HepG2 (cell line): ENCODE results near the gene NR1H3.

Experiments
- AGO1 ChIP-seq: fragments of 200-400 bp; formaldehyde crosslinking; IDR thresholded peaks from 2 replicates; pipeline ENCODE4 v1.6.1; 2017; ENCODE audit warnings: mild to moderate bottlenecking, low read depth, low read length, moderate library complexity; ENCODE audit not compliant: poor library complexity, severe bottlenecking
- ATF1 ChIP-seq: IDR thresholded peaks from 2 replicates; pipeline ENCODE4 v1.6.1; 2016; ENCODE audit warnings: mild to moderate bottlenecking, control low read depth
- FOXA3 ChIP-seq: IDR thresholded peaks from 2 replicates; pipeline ENCODE4 v1.6.1; 2016; ENCODE audit warnings: missing genetic modification reagents, missing compliant biosample characterization
- GABPA ChIP-seq, 2 experiments: IDR thresholded peaks; 2 replicates each; pipeline ENCODE4 v1.6.1; 2011 to 2016; ENCODE audit warnings: low read depth in 2 of 2, low read length in 1 of 2, missing biosample characterization in 1 of 2, missing genetic modification characterization in 1 of 2
- NCOA1 ChIP-seq: sonication (generic); formaldehyde crosslinking; IDR thresholded peaks from 2 replicates; pipeline ENCODE4 v1.9.0; 2021; ENCODE audit warnings: missing genetic modification reagents
- NFYB ChIP-seq: sonication (generic); formaldehyde crosslinking; IDR thresholded peaks from 2 replicates; pipeline ENCODE4 v1.4.0; 2020; ENCODE audit warnings: missing genetic modification reagents
- PHF20 ChIP-seq: sonication (generic); formaldehyde crosslinking; IDR thresholded peaks from 2 replicates; pipeline ENCODE4 v1.5.0; 2020; ENCODE audit warnings: mild to moderate bottlenecking, missing genetic modification reagents
- POLR2A ChIP-seq, 2 experiments: IDR thresholded peaks; 2 replicates each; pipeline ENCODE4 v1.6.1; 2011; ENCODE audit warnings: low read depth in 2 of 2, low read length in 2 of 2, mild to moderate bottlenecking in 1 of 2, moderate library complexity in 1 of 2; ENCODE audit not compliant: insufficient read depth in 1 of 2
- RFX1 ChIP-seq: fragments of 450-650 bp; IDR thresholded peaks from 2 replicates; pipeline ENCODE4 v1.6.1; 2017
- TAF1 ChIP-seq: sonication (generic); formaldehyde crosslinking; IDR thresholded peaks from 2 replicates; pipeline ENCODE4 v1.4.0; 2020; ENCODE audit warnings: missing genetic modification reagents
- ZNF331 ChIP-seq: sonication (generic); formaldehyde crosslinking; IDR thresholded peaks from 2 replicates; pipeline ENCODE4 v1.4.0; 2020; ENCODE audit warnings: missing genetic modification reagents

GRCh38 chr11:47233051-47233450 is 24.7 kb upstream of the NR1H3 start:
- TF ChIP-seq ATF1 (CRISPR knock-in tag): no peak
- no peak for TF ChIP-seq AGO1
- TF ChIP-seq GABPA (IDR thresholded peaks at IDR 0.05; ENCODE audit: low read depth, low read length): no peak
- TF ChIP-seq GABPA (CRISPR knock-in tag; IDR thresholded peaks at IDR 0.05; ENCODE audit: low read depth): no peak
- no peak for TF ChIP-seq RFX1
- no peak for TF ChIP-seq TAF1 (CRISPR knock-in tag)
- no peak for TF ChIP-seq FOXA3 (CRISPR knock-in tag)
- TF ChIP-seq PHF20 (CRISPR knock-in tag): no peak
- no peak for TF ChIP-seq NCOA1 (CRISPR knock-in tag)
- no peak for TF ChIP-seq NFYB (CRISPR knock-in tag)
- no peak for TF ChIP-seq POLR2A (IDR thresholded peaks at IDR 0.05; ENCODE audit: insufficient read depth in 1 of 2, low read depth in 2 of 2, low read length in 2 of 2)
- no peak for TF ChIP-seq ZNF331
